OCI-LY3 (cell line): ENCODE measurements around the gene HES6.
"Not testable (repeated sequence)": the region's sequence is repeated elsewhere in the genome, so short reads cannot be mapped to it uniquely, and the experiment has no call there.

Experiments
- CTCF ChIP-seq: fragments of 200-600, 300-600 bp; sonication (generic); IDR thresholded peaks from 2 replicates; pipeline ENCODE4 v1.5.1; 2014; ENCODE audit warnings: antibody characterized with exemption, low read length, low read depth
- EZH2phosphoT487 ChIP-seq: fragments of 200-600 bp; shearing (Covaris generic); IDR thresholded peaks from 2 replicates; pipeline ENCODE4 v1.6.1; 2018; ENCODE audit warnings: antibody characterized with exemption, mixed run types, low read depth

GRCh38 chr2:238273433-238273832 is 33.6 kb upstream of the HES6 start:
- TF ChIP-seq CTCF, EZH2phosphoT487: not testable (repeated sequence)
